Effector CD4-positive, alpha-beta T cell (primary cell): ENCODE data around the gene MYPN.
"Not testable (repeated sequence)": the region's sequence is repeated elsewhere in the genome, so short reads cannot be mapped to it uniquely, and the experiment has no call there.

Experiments
- DNase-seq: peaks from one replicate; pipeline ENCODE4 v3.0.0-alpha.2; 2020

Gene MYPN

DNA sequence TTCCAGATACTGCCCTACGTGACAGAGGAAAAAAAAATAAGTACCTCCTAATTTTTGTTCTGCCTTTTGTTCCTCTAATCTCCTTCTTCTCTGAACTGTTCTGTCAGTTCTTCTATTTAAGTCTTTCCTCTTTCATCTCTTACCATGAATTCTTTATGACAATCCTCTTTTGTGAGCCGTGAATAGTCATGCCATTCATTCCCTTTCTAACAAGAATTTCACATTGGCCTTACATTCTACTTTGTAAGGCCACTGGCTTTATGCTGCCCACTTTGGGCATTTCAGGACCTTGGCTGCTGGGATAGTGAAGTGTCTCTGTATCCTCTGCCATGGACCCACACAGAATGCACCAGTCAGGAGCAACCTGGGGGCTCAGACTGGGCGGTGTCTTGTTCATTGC, 69.7 kb downstream of the MYPN start:
- DNase-seq: no peak

GRCh38 chr10:68180490-68180889, 71.2 kb downstream of the MYPN start:
- no peak for DNase-seq

- no peak for DNase-seq
Measured at GRCh38 chr10:68184546-68184945, 75.3 kb downstream of the MYPN start.

DNA sequence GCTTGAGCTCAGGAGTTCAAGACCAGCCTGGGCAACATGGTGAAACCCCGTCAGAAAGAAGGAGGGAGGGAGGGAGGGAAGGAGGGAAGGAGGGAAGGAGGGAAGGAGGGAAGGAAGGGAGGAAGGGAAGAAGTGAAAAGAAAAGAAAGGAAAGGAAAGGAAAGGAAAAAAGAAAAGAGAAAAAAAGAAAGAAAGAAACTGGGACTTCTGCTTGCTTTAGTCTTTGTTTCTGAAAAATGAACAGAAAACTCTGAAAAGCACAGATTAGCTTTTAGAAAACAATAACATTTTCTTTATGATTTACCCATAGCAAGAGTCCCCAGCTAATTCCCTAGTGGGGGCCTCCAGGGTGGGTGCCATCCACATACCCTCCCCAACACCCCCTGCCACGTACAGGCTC, 75.8 kb downstream of the MYPN start:
- no peak for DNase-seq

DNA sequence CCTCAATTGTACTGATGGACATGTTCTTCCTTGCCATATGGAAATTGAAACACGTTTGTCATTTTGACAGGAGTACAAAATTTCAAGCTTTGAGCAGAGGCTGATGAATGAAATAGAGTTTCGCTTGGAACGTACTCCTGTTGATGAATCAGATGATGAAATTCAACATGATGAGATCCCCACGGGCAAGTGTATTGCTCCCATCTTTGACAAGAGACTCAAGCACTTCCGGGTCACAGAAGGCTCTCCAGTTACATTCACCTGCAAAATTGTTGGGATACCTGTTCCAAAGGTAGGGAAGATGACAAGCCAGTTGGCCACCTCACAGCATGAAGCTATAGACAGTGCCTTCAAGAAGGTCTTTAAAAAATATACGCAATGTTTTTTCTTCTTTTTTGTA, 79.5 kb downstream of the MYPN start:
- DNase-seq: no peak

- no peak for DNase-seq
Measured at GRCh38 chr10:68192113-68192512, 82.8 kb downstream of the MYPN start.

- DNase-seq: no peak
Measured at GRCh38 chr10:68194290-68194689, 85.0 kb downstream of the MYPN start.

DNA sequence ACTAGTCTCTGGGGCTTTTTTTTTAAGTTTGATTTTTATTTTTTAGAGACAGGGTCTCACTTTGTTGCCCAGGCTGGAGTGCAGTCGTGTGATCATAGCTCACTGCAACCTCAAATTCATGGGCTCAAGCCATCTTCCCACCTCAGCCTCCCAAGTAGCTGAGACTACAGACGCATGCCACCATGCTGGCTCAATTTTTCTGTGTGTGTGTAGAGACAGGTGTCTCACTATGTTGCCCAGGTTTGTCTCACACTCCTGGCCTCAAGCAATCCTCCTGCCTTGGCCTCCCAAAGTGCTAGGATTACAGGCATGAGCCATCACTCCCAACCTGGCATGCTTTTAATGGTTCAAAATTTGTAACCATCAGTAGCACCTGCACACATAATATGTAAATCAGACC, 86.5 kb downstream of the MYPN start:
- DNase-seq: not testable (repeated sequence)

- no peak for DNase-seq
Measured at GRCh38 chr10:68196701-68197100, 87.4 kb downstream of the MYPN start.

- DNase-seq: no peak
Measured at GRCh38 chr10:68202960-68203353, 93.7 kb downstream of the MYPN start.

DNA sequence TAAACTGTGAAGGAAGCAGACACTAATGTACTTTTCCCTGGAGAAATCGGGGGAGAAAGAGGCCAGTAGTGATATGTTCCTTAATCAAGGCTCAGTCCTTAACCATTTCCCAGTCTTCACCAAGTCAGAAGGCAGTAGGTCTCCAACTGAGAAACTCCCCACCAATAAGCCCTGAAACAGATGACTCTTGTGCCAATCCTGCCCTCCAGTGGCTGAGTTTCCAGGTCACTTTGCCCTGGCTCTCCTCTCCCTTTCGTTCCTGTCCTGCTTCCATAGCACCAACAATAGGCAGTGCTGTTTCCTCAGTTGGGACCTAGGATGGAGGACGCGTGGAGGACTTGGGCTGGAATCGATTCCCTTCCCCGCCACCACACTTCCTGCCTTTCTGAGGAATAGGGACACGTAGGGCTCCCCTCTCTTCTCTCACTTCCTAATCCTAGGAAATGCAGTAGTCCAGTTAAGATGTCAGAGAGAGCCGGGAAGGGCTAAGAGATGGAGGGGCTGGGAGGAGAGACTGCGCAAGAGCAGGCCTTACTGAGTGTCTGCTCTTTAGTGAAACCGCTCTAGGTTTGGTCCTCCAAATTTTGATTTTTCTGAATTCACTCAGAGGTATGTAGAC, 99.2 kb downstream of the MYPN start:
- DNase-seq: no peak

- no peak for DNase-seq
Measured at GRCh38 chr10:68211669-68212068, 102.4 kb downstream of the MYPN start.

DNA sequence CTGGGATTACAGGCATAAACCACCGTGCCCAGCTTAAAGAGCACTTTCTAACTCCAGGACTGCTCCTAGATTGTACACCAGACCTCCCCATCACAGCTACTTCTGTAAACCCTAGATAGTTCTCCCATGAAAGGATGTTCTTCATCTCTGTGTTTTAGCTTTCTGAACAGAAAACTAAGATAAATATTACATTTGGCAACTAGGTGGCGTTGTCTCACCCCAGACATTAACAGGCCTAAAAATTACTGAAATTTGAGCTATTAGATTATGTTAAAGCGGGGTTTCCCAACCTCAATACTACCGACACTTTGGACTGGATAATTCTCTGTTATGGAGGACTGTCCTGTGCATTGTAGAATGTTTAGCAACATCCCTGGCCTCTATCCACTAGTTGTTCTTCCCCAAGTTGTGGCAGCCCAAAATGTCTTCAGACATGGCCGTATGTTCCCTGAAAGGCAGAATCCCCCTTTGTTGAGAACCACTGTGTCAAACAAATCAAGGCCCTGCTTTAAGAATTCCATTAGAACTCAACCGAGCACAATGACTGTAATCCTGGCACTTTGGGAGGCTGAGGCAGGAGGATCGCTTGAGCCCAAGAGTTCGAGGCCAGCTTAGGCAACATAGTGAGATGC, 103.5 kb downstream of the MYPN start:
- no peak for DNase-seq

- no peak for DNase-seq
Measured at GRCh38 chr10:68218786-68219185, 109.5 kb downstream of the MYPN start.

- DNase-seq: no peak
Measured at GRCh38 chr10:68221196-68221595, 111.9 kb downstream of the MYPN start.

DNA sequence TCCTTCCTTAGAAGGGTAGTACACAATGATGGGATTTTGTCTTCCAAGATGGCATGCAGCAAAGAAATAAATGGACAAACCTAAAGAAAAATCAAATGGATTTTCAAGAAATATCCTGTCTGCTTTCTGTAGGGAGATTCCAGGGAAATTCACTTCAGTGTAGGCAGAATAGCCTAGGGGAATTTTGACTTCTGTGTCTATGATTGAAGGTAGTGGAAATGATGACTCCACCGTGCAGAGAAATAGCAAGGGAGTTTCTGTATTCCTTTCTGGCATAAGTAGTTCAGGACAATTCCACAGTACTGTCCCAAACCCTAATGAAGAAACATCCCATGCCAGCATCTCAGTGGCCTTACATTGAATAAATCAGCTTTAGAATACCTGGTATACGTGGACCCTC, 113.1 kb downstream of the MYPN start:
- no peak for DNase-seq

DNA sequence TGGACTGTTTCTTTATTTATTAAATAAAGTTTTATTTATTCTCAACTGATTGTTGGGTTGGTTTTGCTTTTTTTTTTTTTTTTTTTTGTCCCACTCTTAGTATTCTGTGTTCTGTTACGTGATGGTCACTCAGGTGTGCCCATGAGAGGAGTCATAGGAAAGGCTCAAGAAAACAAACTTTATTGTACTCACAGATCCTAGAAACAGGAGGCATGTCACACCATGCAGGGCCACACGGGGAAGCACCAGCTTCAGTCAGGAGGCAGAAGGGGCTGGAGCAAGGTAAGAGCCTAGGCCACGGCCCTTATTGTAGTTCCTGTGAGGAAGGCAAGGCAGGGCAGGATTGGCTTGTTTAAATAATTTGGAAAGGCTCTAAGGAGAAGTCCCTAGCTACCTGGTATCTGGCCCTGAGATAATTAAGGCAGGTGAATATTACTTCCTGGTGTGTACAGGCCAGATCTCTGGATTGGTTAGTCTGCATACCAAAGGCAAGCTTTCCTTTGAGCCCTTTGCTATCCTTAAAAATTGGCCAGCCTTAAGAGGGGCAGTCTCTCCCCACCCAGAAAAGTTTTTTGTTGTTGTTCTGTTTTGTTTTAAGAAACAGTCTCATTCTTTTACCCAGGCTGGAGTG, 114.4 kb downstream of the MYPN start:
- no peak for DNase-seq

DNA sequence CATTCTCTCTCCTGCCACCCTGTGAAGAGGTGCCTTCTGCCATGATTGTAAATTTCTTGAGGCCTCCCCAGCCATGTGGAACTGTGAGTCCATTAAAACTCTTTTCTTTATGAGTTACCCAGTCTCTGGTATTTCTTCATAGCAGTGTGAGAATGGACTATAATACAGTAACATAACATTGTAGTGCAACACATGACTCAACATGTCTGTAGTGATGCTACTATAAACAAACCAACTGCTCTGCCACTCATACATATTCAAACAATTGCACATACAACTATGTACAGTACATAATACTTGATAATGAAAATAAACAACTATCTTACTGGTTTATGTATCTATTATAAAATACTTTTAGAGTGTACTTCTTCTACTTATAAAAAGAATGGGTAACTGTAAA, 115.5 kb downstream of the MYPN start:
- DNase-seq: no peak

- DNase-seq: no peak
Measured at GRCh38 chr10:68230268-68230667, 121.0 kb downstream of the MYPN start.

GRCh38 chr10:68231106-68231816, 122.0 kb downstream of the MYPN start:
- no peak for DNase-seq

DNA sequence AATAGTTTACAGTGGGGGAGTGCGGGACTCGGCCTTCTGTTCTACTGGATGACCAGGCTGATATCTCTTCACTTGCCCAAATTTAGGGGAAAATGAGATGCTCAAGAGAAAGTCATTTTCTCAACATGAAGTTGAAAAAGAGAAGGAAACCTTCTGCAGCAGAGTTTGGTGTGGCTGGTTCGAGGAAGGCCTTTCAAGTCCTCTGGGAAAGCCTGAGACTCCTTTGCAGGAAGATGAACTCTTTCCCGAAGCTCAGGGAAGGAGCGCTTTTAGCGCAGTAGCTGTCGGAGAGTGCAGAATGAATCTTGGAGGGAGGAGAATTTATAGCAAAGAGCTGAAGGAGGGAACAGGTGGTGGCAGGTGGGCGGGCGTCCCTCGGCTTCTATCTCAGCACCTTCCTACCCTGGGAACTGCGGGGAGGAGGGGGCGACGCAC, 122.5 kb downstream of the MYPN start, which contains the start of gene ATOH7:
ATOH7 (minus strand) TSS at position 297 of the 435 bp plus-strand sequence. CDS start 436 bp downstream, outside the sequence.
- no peak for DNase-seq

GRCh38 chr10:68233046-68233445, 123.8 kb downstream of the MYPN start:
- DNase-seq: no peak

DNA sequence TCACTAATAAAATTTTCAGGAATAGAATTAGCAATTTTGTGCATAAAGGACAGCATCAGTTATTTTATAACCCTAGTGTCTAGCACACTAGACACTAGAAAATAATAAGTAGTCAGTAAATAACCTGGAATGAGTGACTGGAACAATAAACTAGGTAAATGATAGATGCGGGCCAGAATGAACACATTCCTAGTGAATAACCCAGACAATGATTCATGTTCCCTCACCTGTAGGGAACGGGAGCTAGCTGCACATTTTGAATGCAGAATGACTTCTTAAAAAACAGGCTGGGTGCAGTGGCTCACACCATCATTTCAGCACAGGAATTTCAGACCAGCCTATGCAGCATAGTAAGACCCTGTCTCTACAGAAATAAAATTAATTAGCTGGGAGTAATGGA, 125.8 kb downstream of the MYPN start:
- no peak for DNase-seq

GRCh38 chr10:68235581-68235980, 126.3 kb downstream of the MYPN start:
- no peak for DNase-seq
